Activated T-helper 2 cell treated with anti-CD3 and anti-CD28 coated beads, Interferon-gamma antibody, Interleukin-2, Interleukin-4, amounts not matched to agents 10 μg/mL and 5 μg/mL and 100 μg/mL, durations not matched to agents 14 hours and 24 hours and 36 hours (primary cell): ENCODE measurements around the gene CASP8. TPM values are rescaled to one million over a fixed set of nuclear protein-coding genes. Genes with fewer than 3 reads are reported as not detected.

Source experiments
- DNase-seq: peaks from one replicate; pipeline ENCODE4 v3.0.0; 2021; ENCODE audit warnings: low spot score
- H3K27ac Mint-ChIP-seq: one replicate; pipeline ENCODE4 v1.8.0; 2021; ENCODE audit warnings: mixed read lengths
- H3K27me3 Mint-ChIP-seq: one replicate; pipeline ENCODE4 v1.8.0; 2021; ENCODE audit warnings: low read depth, mixed read lengths
- H3K36me3 Mint-ChIP-seq: one replicate; pipeline ENCODE4 v1.8.0; 2021; ENCODE audit warnings: low read depth, mixed read lengths
- H3K4me1 Mint-ChIP-seq: one replicate; pipeline ENCODE4 v1.8.0; 2021; ENCODE audit warnings: low read depth, mixed read lengths
- H3K4me3 Mint-ChIP-seq: one replicate; pipeline ENCODE4 v1.8.0; 2021; ENCODE audit warnings: low read depth, mild to moderate bottlenecking, moderate library complexity, mixed read lengths
- H3K9me3 Mint-ChIP-seq: one replicate; pipeline ENCODE4 v1.8.0; 2021; ENCODE audit warnings: mixed read lengths
- intact Hi-C: fragments of 100-400 bp; cut with micrococcal nuclease; formaldehyde crosslinking; loops from one replicate; pipeline ENCODE4 v1.15.1; 2023
- total RNA-seq: library from RNA; stranded (reverse); gene quantifications from 2 replicates; pipeline ENCODE4 v1.2.3, GENCODE V29; 2022

CASP8 gene
- 43.5 and 44.1 TPM in 2 replicates for total RNA-seq

DNA sequence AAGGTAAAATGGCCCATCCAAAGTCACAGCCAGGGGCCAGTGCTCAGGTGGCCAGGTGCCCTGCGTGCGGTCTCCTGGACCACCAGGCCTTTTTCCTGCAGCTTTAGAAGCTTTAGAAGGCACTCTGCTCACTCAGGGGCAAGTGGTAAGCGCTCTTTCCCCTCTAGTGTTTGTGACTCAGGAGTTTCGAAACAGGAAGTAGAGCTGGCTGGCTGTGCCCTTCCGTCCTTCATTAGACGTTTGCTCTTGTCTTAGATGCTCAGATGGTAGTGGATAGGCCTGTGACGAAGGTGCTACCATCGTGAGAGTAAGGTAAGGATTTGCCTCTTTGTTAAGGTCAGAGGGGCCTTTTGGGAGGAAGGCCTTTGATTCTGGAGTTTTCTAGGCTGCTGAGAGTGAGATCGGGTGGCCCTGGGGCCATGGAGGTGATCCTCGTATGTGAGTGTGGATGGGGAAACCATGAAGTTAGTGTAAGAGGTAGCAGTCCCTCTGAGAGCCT is at the start of gene CASP8:
Gene CASP8, plus strand, starts transcription at position 235 of the 499 bp plus-strand sequence. CDS start 5,951 bp downstream, outside the sequence.
- intact Hi-C loops: loop anchor here (1.0 to 10.0 kb wide), 4 partner anchors 24 to 1004 kb away; partner anchors contain the start of gene NOP58
- H3K27me3 Mint-ChIP-seq: no peaks in the 10 kb centered on the region
- H3K9me3 Mint-ChIP-seq: no peaks in the 10 kb centered on the region
- peak within 1 kb of the TSS; percentile 97 for H3K27ac Mint-ChIP-seq
- H3K36me3 Mint-ChIP-seq: peaks cover 23% of the 10 kb centered on the region
- peak; percentile 70 for DNase-seq
- H3K4me3 Mint-ChIP-seq: peak within 1 kb of the TSS; percentile 92
- peaks cover 68% of the 10 kb centered on the region for H3K4me1 Mint-ChIP-seq

DNA sequence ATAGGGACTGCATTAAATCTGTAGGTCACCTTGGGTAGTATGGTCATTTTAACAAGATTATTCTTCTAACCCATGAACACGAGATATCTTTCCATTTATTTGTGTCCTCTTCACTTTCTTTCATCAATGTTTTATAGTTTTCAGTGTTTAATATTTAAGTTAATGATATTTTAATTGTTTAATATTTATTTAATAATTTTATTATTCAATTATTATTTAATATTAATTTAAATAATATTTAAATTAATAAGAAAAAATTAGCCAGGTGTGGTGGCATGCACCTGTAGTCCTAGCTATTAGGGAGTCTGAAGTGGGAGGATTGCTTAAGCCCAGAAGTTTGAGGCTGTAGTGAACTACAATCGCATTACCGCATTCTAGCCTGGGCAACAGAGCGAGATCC is 44.4 kb upstream of the CASP8 start:
- intact Hi-C loops: no loop called here
- no peak for DNase-seq
- H3K36me3 Mint-ChIP-seq: peaks cover 53% of the 10 kb centered on the region
- no peaks in the 10 kb centered on the region for H3K27me3 Mint-ChIP-seq
- H3K27ac Mint-ChIP-seq: no peak overlapping the region
- H3K4me3 Mint-ChIP-seq: no peak overlapping the region
- H3K4me1 Mint-ChIP-seq: peaks cover 26% of the 10 kb centered on the region
- H3K9me3 Mint-ChIP-seq: no peaks in the 10 kb centered on the region

DNA sequence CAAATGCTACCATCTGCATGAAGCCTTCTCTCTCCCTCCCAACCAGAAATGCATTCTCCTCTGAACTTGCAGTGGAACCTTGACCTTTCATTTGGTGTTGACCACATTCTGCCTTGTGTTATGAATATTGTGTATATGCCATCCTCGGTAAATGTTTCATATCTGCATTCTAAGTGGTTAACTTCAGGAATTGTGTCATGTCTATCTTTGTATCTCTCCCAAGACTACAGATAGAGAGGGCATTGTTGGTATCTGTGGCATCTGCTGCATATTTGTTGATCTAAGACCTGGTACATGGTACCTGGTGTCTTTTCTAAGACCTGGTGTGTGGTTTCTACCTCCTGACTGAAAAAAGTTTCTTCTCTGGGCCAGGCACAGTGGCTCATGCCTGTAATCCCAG is 43.4 kb upstream of the CASP8 start:
- H3K4me3 Mint-ChIP-seq: no peak overlapping the region
- no peak for DNase-seq
- no peak overlapping the region for H3K27ac Mint-ChIP-seq
- no peaks in the 10 kb centered on the region for H3K9me3 Mint-ChIP-seq
- H3K27me3 Mint-ChIP-seq: no peaks in the 10 kb centered on the region
- intact Hi-C loops: no loop called here
- H3K4me1 Mint-ChIP-seq: peaks cover 19% of the 10 kb centered on the region
- peaks cover 47% of the 10 kb centered on the region for H3K36me3 Mint-ChIP-seq

DNA sequence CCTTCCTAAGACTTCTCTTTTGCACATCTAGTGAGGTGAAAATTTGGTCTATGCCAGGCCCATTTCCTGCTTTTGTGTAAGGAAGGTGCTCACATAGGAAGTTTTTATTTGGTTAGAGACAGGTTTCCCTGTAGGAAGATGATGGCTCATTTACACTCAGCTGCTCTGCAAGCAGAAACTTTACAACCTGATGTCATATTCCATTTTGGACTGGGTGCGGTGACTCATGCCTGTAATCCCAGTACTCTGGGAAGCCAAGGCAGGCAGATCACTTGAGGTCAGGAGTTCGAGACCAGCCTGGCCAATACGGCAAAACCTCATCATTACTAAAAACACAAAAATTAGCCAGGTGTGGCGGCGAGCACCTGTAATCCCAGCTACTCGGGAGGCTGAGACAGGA is 41.6 kb upstream of the CASP8 start:
- intact Hi-C loops: no loop called here
- no peak for DNase-seq
- no peaks in the 10 kb centered on the region for H3K9me3 Mint-ChIP-seq
- H3K27me3 Mint-ChIP-seq: no peaks in the 10 kb centered on the region
- peaks cover 51% of the 10 kb centered on the region for H3K36me3 Mint-ChIP-seq
- no peak overlapping the region for H3K27ac Mint-ChIP-seq
- H3K4me1 Mint-ChIP-seq: peaks cover 29% of the 10 kb centered on the region
- no peak overlapping the region for H3K4me3 Mint-ChIP-seq

DNA sequence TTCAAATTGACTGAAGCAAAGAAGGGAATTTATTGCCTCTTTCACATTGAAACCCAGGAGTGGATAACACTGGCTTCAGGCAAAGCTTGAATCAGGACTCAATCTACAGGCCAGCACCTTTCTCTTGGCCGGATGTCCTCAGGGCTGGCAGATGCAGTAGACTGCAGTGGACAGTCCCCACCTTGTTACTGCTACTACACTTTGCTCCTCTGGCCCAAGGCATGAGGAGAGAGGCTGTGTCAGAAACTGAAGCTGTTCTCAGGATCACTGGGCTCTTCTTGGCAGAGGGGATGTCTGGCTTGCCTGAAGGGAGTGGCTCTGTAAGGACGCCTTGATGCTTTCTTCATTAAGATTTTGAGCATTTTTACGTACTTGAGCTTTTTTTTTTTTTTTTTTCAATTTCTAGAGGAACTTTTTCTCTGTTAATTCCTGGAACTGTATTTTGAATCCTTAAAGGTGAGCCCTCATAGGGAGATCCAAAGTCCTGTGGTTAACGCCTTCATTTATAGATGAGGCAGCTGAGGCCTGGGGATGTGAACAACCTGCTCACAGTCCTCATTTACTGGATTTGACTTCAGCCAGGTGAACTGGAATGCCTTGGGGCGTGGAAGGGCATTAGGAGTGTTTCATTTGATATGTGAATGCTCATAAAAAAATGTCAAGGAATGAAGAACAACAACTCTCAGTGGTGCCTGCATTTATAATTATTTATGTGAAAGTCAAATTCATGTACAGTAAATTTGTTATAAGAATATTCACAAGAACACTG is 40.8 kb upstream of the CASP8 start:
- DNase-seq: no peak
- H3K4me3 Mint-ChIP-seq: no peak overlapping the region
- no peaks in the 10 kb centered on the region for H3K27me3 Mint-ChIP-seq
- H3K27ac Mint-ChIP-seq: no peak overlapping the region
- intact Hi-C loops: no loop called here
- H3K36me3 Mint-ChIP-seq: peaks cover 51% of the 10 kb centered on the region
- H3K9me3 Mint-ChIP-seq: no peaks in the 10 kb centered on the region
- peaks cover 31% of the 10 kb centered on the region for H3K4me1 Mint-ChIP-seq

DNA sequence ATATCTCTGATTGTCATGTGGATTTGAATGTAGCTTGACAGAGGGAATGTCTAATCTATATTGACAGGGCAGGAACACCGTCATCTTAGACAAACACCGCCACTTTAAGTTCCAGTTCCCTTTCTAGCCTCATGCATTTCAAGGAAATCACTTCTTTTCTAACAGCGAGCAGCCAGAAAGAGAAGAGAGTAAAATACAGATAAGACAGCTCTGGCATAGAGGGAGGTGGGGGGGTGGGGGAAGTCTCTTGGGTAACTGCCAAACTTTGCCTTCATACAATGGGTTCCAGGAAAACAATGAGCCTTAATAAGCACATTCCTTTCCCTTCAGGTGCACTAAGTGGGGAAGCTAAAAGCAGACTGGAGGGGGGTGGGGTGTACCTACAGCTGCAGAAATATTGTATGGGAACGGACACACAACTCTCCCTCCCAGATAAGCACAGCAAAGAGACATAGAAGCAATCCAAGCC is 40.2 kb upstream of the CASP8 start:
- Mint-ChIP-seq H3K4me1 (peaks cover 34% of the 10 kb centered on the region), H3K4me3 (no peak overlapping the region), H3K9me3 (no peaks in the 10 kb centered on the region), H3K36me3 (peaks cover 48% of the 10 kb centered on the region), H3K27me3 (no peaks in the 10 kb centered on the region), H3K27ac (no peak overlapping the region)
- intact Hi-C loops: no loop called here
- no peak for DNase-seq

DNA sequence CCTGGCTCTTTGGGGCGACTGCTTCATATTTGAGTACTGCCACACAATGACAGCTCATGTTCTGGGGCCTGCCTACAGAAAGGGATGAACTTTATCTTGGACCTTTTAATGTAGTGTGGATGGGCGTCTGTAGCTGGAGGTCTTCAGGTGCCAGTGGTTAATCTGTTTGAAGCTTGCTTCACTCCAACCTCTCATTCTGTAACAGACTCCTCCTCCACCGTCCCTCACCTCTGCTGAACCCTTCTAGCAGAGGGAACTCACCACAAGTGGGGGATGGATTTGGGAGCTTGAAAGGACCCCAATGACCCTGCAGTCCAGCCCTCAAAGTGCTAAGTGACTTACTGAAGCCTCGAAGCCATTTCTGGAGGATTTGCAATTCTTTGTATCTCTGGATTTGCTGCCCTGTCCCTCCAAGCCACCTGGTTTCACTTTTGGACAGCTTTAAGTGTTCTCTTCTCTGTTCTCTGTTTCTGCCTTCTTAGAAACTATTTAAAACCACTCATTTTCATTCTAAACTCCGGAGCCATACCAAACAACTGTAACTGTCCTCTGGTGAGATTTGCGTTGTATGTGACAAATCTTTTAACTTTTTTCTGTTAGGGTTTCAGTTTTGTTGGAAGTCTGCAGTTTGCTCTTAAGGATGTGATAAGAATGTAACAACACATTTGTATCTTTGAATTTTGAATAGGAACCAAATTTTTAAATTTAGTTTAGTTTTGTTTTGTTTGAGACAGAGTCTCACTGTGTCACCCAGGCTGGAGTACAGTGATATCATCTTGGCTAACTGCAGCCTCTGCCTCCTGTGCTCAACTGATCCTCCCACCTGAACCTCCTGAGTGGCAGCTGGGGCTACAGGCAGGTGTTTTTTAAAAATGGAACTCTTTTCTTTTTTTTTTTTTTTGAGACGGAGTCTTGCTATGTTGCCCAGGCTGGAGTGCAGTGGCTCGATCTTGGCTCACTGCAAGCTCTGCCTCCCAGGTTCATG is 37.0 kb upstream of the CASP8 start:
- H3K27me3 Mint-ChIP-seq: no peaks in the 10 kb centered on the region
- peaks cover 26% of the 10 kb centered on the region for H3K4me1 Mint-ChIP-seq
- H3K36me3 Mint-ChIP-seq: peaks cover 32% of the 10 kb centered on the region
- intact Hi-C loops: no loop called here
- H3K4me3 Mint-ChIP-seq: no peak overlapping the region
- H3K27ac Mint-ChIP-seq: peak overlapping the region; percentile 46
- DNase-seq: no peak
- H3K9me3 Mint-ChIP-seq: no peaks in the 10 kb centered on the region

DNA sequence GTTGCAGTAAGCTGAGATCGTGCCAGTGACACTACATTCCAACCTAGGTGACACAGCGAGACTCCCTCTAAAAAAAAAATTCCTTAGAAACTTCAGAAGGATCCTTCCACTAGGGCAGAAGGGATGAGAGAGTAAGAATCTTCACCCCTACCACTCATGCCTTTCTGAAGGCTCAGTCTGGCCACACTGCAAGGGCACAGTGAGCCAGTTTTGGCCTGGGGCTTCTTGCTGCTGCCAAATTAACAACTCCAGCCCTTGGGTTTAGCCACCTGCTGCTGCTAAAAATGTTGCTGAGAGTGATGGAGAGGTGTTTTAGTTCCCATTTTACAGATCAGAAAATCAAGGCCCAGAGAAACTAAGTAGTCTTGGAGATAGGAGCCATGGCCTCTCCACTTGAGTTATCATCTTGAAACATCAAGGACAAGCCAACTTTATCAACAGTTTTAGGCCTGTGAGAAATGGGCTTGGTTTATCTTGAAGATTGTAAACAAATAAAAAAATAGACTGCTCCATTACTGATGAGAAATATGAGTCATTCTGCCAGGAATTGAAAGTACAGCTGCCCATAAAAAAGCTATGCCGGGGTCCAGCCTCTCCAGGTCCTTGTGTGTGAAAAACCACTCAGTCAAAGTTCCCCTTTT is 31.9 kb upstream of the CASP8 start:
- Mint-ChIP-seq H3K9me3 (no peaks in the 10 kb centered on the region), H3K4me3 (no peak overlapping the region), H3K27ac (peak overlapping the region; percentile 73), H3K36me3 (peaks cover 4% of the 10 kb centered on the region), H3K4me1 (peaks cover 41% of the 10 kb centered on the region), H3K27me3 (no peaks in the 10 kb centered on the region)
- no peak for DNase-seq
- intact Hi-C loops: no loop called here

DNA sequence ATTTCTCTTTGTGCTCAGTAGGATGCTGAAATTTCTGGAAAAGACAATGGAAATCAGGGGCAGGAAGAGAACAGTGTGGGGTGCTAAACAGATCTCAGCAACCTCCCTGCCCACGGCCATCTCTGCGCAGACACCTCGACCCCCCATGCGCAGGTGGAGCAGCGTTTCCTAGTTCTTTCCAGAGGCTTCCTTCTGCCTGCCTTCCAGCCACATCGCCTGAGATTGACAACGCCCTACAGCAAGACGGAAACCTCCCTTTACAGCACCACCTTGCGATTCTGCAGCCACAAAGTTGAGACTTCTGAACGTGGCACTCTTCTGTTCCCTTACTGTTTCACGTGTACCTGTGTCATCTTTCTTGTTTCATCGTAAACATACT is 31.4 kb upstream of the CASP8 start:
- intact Hi-C loops: no loop called here
- H3K4me3 Mint-ChIP-seq: no peak overlapping the region
- H3K36me3 Mint-ChIP-seq: peaks cover 3% of the 10 kb centered on the region
- H3K27ac Mint-ChIP-seq: peak overlapping the region; percentile 73
- no peaks in the 10 kb centered on the region for H3K27me3 Mint-ChIP-seq
- no peak for DNase-seq
- H3K4me1 Mint-ChIP-seq: peaks cover 37% of the 10 kb centered on the region
- H3K9me3 Mint-ChIP-seq: no peaks in the 10 kb centered on the region

DNA sequence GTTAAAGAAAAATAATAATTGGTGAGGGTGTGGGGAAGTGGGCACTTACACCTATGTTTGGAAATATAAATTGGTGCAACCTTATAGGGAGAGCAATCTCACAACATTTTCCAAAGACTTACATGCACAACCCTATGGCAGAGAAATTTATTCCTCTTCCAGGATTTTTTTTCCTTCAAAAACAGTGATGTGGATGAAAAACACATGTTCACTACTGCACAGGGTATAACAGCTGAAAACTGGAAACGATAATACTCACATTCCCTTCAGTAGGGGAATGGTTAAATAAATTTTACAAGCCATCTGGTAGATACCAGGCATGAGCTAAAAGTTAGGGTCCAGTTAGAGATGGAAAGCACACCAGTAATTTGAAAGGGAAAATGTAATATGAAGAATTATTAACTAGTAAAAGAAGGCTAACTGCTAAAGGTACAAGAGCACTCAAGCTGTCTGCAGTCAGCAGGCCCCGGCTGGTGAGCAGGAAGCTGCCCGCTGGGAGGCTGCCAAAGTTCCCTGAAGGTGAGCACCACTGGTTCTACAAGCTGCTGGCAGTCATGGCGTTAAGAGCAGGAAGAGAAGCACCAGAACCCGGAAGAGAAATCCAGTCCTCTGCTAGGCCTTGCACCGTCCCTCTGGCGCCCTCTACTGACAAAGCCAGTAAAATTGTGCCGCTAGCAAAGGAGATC is 28.4 kb upstream of the CASP8 start:
- H3K36me3 Mint-ChIP-seq: peaks cover 15% of the 10 kb centered on the region
- peak overlapping the region; percentile 54 for H3K4me3 Mint-ChIP-seq
- peak overlapping the region; percentile 88 for H3K27ac Mint-ChIP-seq
- peaks cover 43% of the 10 kb centered on the region for H3K4me1 Mint-ChIP-seq
- H3K27me3 Mint-ChIP-seq: no peaks in the 10 kb centered on the region
- DNase-seq: peak; percentile 88
- no peaks in the 10 kb centered on the region for H3K9me3 Mint-ChIP-seq
- intact Hi-C loops: loop anchor here (1.0 to 10.0 kb wide), 11 partner anchors 20 to 943 kb away; partner anchors contain the start of genes CASP10, HYCC2, STRADB and TMEM237

DNA sequence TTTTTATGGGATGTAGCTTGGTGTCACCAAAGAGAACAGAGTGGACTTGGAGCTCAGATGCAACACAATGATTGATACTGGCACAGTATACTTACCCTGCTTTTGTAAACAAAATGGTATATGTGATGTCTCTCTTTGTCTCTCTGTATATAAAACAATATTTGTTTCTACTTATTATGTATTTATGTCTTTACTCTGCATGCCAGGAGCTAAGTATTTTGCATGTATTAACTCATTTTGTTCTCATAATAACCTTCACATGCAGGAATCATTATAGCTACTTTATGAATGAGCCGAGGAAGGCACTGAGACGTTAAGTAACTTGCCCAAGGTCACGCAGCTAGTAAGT is 27.9 kb upstream of the CASP8 start:
- no peak for DNase-seq
- H3K27me3 Mint-ChIP-seq: no peaks in the 10 kb centered on the region
- intact Hi-C loops: loop anchor here (1.0 to 10.0 kb wide), 11 partner anchors 20 to 942 kb away; partner anchors contain the start of genes CASP10, HYCC2, STRADB and TMEM237
- H3K4me1 Mint-ChIP-seq: peaks cover 43% of the 10 kb centered on the region
- peak overlapping the region; percentile 54 for H3K4me3 Mint-ChIP-seq
- H3K9me3 Mint-ChIP-seq: no peaks in the 10 kb centered on the region
- H3K36me3 Mint-ChIP-seq: peaks cover 21% of the 10 kb centered on the region
- H3K27ac Mint-ChIP-seq: peak overlapping the region; percentile 88
